ENCODE measurements around the gene IL19. TPM values are rescaled to one million over a fixed set of nuclear protein-coding genes. Genes with fewer than 3 reads are reported as not detected.

IL19 gene
- total RNA-seq, 1 donor from 2014 or later = not detected

GRCh38 chr1:206734499-206735142 lies 36.0 kb upstream of the IL19 start:
- intact Hi-C loops (cut with micrococcal nuclease) = loop anchor here (1.0 to 2.0 kb wide), 2 partner anchors 74 to 178 kb away; no protein-coding TSS in a partner anchor
- DNase-seq = peak; percentile 93
- H3K36me3 Mint-ChIP-seq (ENCODE audit: low read depth) = peaks cover 65% of the 10 kb centered on the region
- H3K9me3 Mint-ChIP-seq = no peaks in the 10 kb centered on the region
- H3K27me3 Mint-ChIP-seq = no peaks in the 10 kb centered on the region
- no peak overlapping the region for H3K4me3 Mint-ChIP-seq
- no peak overlapping the region for H3K27ac Mint-ChIP-seq
- H3K4me1 Mint-ChIP-seq = peaks cover 59% of the 10 kb centered on the region

- Mint-ChIP-seq H3K4me1 (peaks cover 64% of the 10 kb centered on the region), H3K27ac (no peak overlapping the region), H3K36me3 (ENCODE audit: low read depth) (peaks cover 59% of the 10 kb centered on the region), H3K4me3 (no peak overlapping the region), H3K9me3 (no peaks in the 10 kb centered on the region), H3K27me3 (no peaks in the 10 kb centered on the region)
- intact Hi-C loops (cut with micrococcal nuclease) = loop anchor here (2.0 kb wide), 1 partner anchor 177 kb away; no protein-coding TSS in a partner anchor
- DNase-seq = no peak
Measured at GRCh38 chr1:206735553-206736031, 35.0 kb upstream of the IL19 start.

GRCh38 chr1:206736878-206737728 lies 33.5 kb upstream of the IL19 start:
- Mint-ChIP-seq H3K27me3 (no peaks in the 10 kb centered on the region), H3K27ac (peak overlapping the region; percentile 12), H3K9me3 (no peaks in the 10 kb centered on the region), H3K4me1 (peaks cover 70% of the 10 kb centered on the region), H3K4me3 (peak overlapping the region; percentile 7), H3K36me3 (ENCODE audit: low read depth) (peaks cover 52% of the 10 kb centered on the region)
- intact Hi-C loops (cut with micrococcal nuclease) = no loop called here
- DNase-seq = peak; percentile 80

- intact Hi-C loops (cut with micrococcal nuclease) = loop anchor here (2.0 kb wide), 1 partner anchor 19 kb away; no protein-coding TSS in a partner anchor
- no peak for DNase-seq
- peaks cover 46% of the 10 kb centered on the region for H3K36me3 Mint-ChIP-seq (ENCODE audit: low read depth)
- no peaks in the 10 kb centered on the region for H3K9me3 Mint-ChIP-seq
- peaks cover 71% of the 10 kb centered on the region for H3K4me1 Mint-ChIP-seq
- H3K27me3 Mint-ChIP-seq = no peaks in the 10 kb centered on the region
- H3K27ac Mint-ChIP-seq = peak overlapping the region; percentile 11
- no peak overlapping the region for H3K4me3 Mint-ChIP-seq
Measured at GRCh38 chr1:206737729-206738201, 32.8 kb upstream of the IL19 start.

- peak overlapping the region; percentile 77 for H3K27ac Mint-ChIP-seq
- peaks cover 73% of the 10 kb centered on the region for H3K4me1 Mint-ChIP-seq
- H3K9me3 Mint-ChIP-seq = no peaks in the 10 kb centered on the region
- peaks cover 2% of the 10 kb centered on the region for H3K27me3 Mint-ChIP-seq
- H3K4me3 Mint-ChIP-seq = peak overlapping the region; percentile 42
- peaks cover 38% of the 10 kb centered on the region for H3K36me3 Mint-ChIP-seq (ENCODE audit: low read depth)
- intact Hi-C loops (cut with micrococcal nuclease) = loop anchor here (1.0 to 2.0 kb wide), 4 partner anchors 18 to 65 kb away; no protein-coding TSS in a partner anchor
- DNase-seq = no peak
Measured at GRCh38 chr1:206738370-206739366, 31.9 kb upstream of the IL19 start.

- DNase-seq = peak; percentile 74
- Mint-ChIP-seq H3K27me3 (peaks cover 2% of the 10 kb centered on the region), H3K36me3 (ENCODE audit: low read depth) (peaks cover 38% of the 10 kb centered on the region), H3K4me1 (peaks cover 72% of the 10 kb centered on the region), H3K27ac (peak overlapping the region; percentile 77), H3K9me3 (no peaks in the 10 kb centered on the region), H3K4me3 (peak overlapping the region; percentile 42)
- intact Hi-C loops (cut with micrococcal nuclease) = loop anchor here (1.0 to 2.0 kb wide), 4 partner anchors 17 to 64 kb away; no protein-coding TSS in a partner anchor
Measured at GRCh38 chr1:206739411-206740076, 31.0 kb upstream of the IL19 start.

- H3K27me3 Mint-ChIP-seq = peaks cover 2% of the 10 kb centered on the region
- H3K36me3 Mint-ChIP-seq (ENCODE audit: low read depth) = peaks cover 25% of the 10 kb centered on the region
- H3K27ac Mint-ChIP-seq = no peak overlapping the region
- intact Hi-C loops (cut with micrococcal nuclease) = no loop called here
- H3K4me3 Mint-ChIP-seq = no peak overlapping the region
- DNase-seq = no peak
- no peaks in the 10 kb centered on the region for H3K9me3 Mint-ChIP-seq
- peaks cover 65% of the 10 kb centered on the region for H3K4me1 Mint-ChIP-seq
Measured at GRCh38 chr1:206741142-206741701, 29.4 kb upstream of the IL19 start.

GRCh38 chr1:206742719-206743383 lies 27.7 kb upstream of the IL19 start:
- Mint-ChIP-seq H3K36me3 (ENCODE audit: low read depth) (peaks cover 22% of the 10 kb centered on the region), H3K4me3 (no peak overlapping the region), H3K27ac (no peak overlapping the region), H3K9me3 (no peaks in the 10 kb centered on the region), H3K4me1 (peaks cover 53% of the 10 kb centered on the region), H3K27me3 (peaks cover 8% of the 10 kb centered on the region)
- no peak for DNase-seq
- intact Hi-C loops (cut with micrococcal nuclease) = no loop called here

GRCh38 chr1:206744683-206745082 lies 25.9 kb upstream of the IL19 start:
- H3K4me1 Mint-ChIP-seq = peaks cover 42% of the 10 kb centered on the region
- H3K9me3 Mint-ChIP-seq = no peaks in the 10 kb centered on the region
- intact Hi-C loops (cut with micrococcal nuclease) = no loop called here
- peaks cover 20% of the 10 kb centered on the region for H3K27me3 Mint-ChIP-seq
- peaks cover 11% of the 10 kb centered on the region for H3K36me3 Mint-ChIP-seq (ENCODE audit: low read depth)
- no peak for DNase-seq
- no peak overlapping the region for H3K4me3 Mint-ChIP-seq
- no peak overlapping the region for H3K27ac Mint-ChIP-seq

- Mint-ChIP-seq H3K4me1 (peaks cover 39% of the 10 kb centered on the region), H3K36me3 (ENCODE audit: low read depth) (peaks cover 9% of the 10 kb centered on the region), H3K27ac (no peak overlapping the region), H3K4me3 (no peak overlapping the region), H3K27me3 (peaks cover 23% of the 10 kb centered on the region), H3K9me3 (no peaks in the 10 kb centered on the region)
- DNase-seq = no peak
- intact Hi-C loops (cut with micrococcal nuclease) = no loop called here
Measured at GRCh38 chr1:206745301-206745700, 25.3 kb upstream of the IL19 start.

GRCh38 chr1:206748348-206749030 lies 22.1 kb upstream of the IL19 start:
- H3K27ac Mint-ChIP-seq = peak overlapping the region; percentile 40
- H3K27me3 Mint-ChIP-seq = peaks cover 39% of the 10 kb centered on the region
- no peak overlapping the region for H3K4me3 Mint-ChIP-seq
- no peak for DNase-seq
- H3K9me3 Mint-ChIP-seq = no peaks in the 10 kb centered on the region
- intact Hi-C loops (cut with micrococcal nuclease) = no loop called here
- H3K4me1 Mint-ChIP-seq = peaks cover 22% of the 10 kb centered on the region
- H3K36me3 Mint-ChIP-seq (ENCODE audit: low read depth) = peaks cover 6% of the 10 kb centered on the region

All from activated CD4-positive, alpha-beta T cell treated with anti-CD3 and anti-CD28 coated beads, Interleukin-2, amount 10 ng/mL, durations not matched to agents 24 days and 14 days (primary cell).